SIG-M5 (cell line): ENCODE measurements around the gene BEND5.

Experiments
- DNase-seq: peaks from one replicate; lab custom pipeline; 2025; lab: John Stamatoyannopoulos, UW

The BEND5 gene

GRCh38 chr1:48718705-48719104, 58.0 kb downstream of the BEND5 start:
- no peak for DNase-seq

- no peak for DNase-seq
Measured at GRCh38 chr1:48718116-48718630, 58.5 kb downstream of the BEND5 start.

GRCh38 chr1:48717082-48717481, 59.6 kb downstream of the BEND5 start:
- DNase-seq: no peak

GRCh38 chr1:48715921-48716320, 60.8 kb downstream of the BEND5 start:
- DNase-seq: no peak

- no peak for DNase-seq
Measured at GRCh38 chr1:48710915-48711314, 65.8 kb downstream of the BEND5 start.

- no peak for DNase-seq
Measured at GRCh38 chr1:48710318-48710717, 66.4 kb downstream of the BEND5 start.

- no peak for DNase-seq
Measured at GRCh38 chr1:48704736-48705135, 72.0 kb downstream of the BEND5 start.

- DNase-seq: no peak
Measured at GRCh38 chr1:48701445-48701844, 75.2 kb downstream of the BEND5 start.

- DNase-seq: no peak
Measured at GRCh38 chr1:48697066-48697707, 79.5 kb downstream of the BEND5 start.

- DNase-seq: no peak
Measured at GRCh38 chr1:48695161-48695560, 81.5 kb downstream of the BEND5 start.

GRCh38 chr1:48693674-48694320, 82.9 kb downstream of the BEND5 start:
- DNase-seq: no peak

- no peak for DNase-seq
Measured at GRCh38 chr1:48693180-48693579, 83.5 kb downstream of the BEND5 start.

GRCh38 chr1:48692235-48692634, 84.5 kb downstream of the BEND5 start:
- no peak for DNase-seq

GRCh38 chr1:48691429-48692001, 85.2 kb downstream of the BEND5 start:
- no peak for DNase-seq

- no peak for DNase-seq
Measured at GRCh38 chr1:48688102-48688760, 88.5 kb downstream of the BEND5 start.

GRCh38 chr1:48687282-48688045, 89.2 kb downstream of the BEND5 start:
- no peak for DNase-seq

- no peak for DNase-seq
Measured at GRCh38 chr1:48686159-48686558, 90.5 kb downstream of the BEND5 start.

GRCh38 chr1:48684381-48684780, 92.3 kb downstream of the BEND5 start:
- DNase-seq: no peak

GRCh38 chr1:48683839-48684238, 92.9 kb downstream of the BEND5 start:
- no peak for DNase-seq

- DNase-seq: no peak
Measured at GRCh38 chr1:48681476-48682305, 95.0 kb downstream of the BEND5 start.

GRCh38 chr1:48680411-48681035, 96.2 kb downstream of the BEND5 start:
- DNase-seq: no peak
